ENCODE data around the gene TERB1. TPM values are rescaled to one million over a fixed set of nuclear protein-coding genes. Genes with fewer than 3 reads are reported as not detected.

The TERB1 gene
- total RNA-seq, 4 donors from 2014 or later, result 0.33 to 0.68 TPM; not detected in 2

- TF ChIP-seq, protein P1, sequence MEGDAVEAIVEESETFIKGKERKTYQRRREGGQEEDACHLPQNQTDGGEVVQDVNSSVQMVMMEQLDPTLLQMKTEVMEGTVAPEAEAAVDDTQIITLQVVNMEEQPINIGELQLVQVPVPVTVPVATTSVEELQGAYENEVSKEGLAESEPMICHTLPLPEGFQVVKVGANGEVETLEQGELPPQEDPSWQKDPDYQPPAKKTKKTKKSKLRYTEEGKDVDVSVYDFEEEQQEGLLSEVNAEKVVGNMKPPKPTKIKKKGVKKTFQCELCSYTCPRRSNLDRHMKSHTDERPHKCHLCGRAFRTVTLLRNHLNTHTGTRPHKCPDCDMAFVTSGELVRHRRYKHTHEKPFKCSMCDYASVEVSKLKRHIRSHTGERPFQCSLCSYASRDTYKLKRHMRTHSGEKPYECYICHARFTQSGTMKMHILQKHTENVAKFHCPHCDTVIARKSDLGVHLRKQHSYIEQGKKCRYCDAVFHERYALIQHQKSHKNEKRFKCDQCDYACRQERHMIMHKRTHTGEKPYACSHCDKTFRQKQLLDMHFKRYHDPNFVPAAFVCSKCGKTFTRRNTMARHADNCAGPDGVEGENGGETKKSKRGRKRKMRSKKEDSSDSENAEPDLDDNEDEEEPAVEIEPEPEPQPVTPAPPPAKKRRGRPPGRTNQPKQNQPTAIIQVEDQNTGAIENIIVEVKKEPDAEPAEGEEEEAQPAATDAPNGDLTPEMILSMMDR (IDR thresholded peaks at IDR 0.05; ENCODE audit: low read depth), result no peak
These were observed 46.6 kb downstream of the TERB1 start for GRCh38 chr16:66754819-66755218.

DNA sequence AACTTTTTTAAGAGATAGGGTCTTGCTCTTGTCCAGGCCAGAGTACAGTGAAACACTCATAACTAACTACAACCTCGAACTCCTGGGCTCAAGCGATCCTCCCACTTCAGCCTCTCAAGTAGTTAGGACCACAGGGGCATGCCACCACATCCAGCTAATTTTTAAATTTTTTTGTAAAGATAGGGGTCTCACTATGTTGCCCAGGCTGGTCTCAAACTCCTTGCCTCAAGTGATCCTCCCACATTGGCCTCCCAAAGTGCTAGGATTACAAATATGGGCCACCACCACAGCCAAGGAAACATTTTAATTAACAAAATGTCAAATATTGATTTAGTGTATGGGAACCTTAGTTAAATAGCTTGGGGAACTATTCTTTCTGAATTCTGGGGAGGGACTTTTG is 47.2 kb downstream of the TERB1 start:
- TF ChIP-seq, protein P1 (IDR thresholded peaks at IDR 0.05; ENCODE audit: low read depth), result no peak

GRCh38 chr16:66752958-66753357 is 48.4 kb downstream of the TERB1 start:
- TF ChIP-seq, protein P1 (IDR thresholded peaks at IDR 0.05; ENCODE audit: low read depth), result no peak

DNA sequence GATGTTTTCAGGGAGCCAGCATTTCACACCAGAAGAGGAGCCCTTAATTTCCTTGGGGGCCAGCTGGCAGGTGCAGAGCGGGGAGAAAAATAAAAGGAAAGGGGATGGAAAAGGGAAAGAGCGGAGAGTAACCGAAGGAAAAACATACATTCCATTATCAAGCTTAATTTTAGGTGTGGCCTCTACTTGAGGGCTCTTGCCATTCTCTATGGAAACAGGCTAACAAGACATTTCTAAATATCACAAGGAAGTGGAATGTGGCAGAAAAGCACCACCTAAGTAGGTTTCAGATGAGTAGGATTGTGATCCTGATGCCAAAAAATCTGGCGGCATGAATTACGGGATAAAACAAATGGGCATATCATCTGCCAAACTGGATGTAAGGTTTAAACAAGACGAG is 49.0 kb downstream of the TERB1 start:
- TF ChIP-seq, protein P1 (IDR thresholded peaks at IDR 0.05; ENCODE audit: low read depth), result no peak

- TF ChIP-seq, protein P1 (IDR thresholded peaks at IDR 0.05; ENCODE audit: low read depth), result no peak
These were observed 49.4 kb downstream of the TERB1 start for GRCh38 chr16:66751992-66752322.

DNA sequence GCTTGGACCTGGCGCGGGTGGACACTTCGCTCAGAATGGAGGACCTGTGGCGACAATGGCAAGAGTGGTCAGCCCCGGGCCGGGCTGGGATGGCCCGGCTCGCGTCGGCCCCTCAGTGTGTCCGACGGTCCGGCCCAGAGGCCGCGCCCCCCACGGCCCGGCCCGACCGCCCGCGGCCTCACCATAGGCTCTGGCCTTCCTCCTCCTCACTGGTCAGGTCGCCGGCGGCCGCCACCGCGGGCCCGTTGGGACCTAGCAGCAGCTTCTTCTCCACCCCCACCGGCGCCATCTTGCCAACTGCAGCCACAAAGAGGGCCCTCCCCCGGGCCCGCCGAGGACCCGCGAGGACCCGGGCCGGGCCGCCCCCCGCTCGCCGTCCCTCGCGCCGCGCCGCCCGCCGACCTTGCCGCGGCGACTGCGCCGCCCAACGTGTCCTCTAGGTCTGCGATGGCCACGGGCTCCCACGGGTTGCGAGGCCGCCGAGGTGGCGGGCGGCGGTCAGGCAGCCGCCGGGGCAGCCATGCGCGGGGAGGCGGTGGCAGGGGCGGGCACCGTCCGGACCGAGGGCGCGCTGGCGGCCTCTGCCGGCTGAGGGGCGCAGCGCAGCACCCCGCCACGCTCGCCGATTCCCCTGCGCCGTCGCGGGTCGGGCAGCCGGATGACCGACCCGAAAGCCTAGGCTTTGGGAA is 49.9 kb downstream of the TERB1 start, which contains the start of gene DYNC1LI2:
DYNC1LI2 (minus strand) TSS at position 307 of the 689 bp plus-strand sequence; CDS start at position 289, 18 bp downstream.
- TF ChIP-seq, protein P1 (IDR thresholded peaks at IDR 0.05; ENCODE audit: low read depth), result no peak

- TF ChIP-seq, protein P1 (IDR thresholded peaks at IDR 0.05; ENCODE audit: low read depth), result no peak
These were observed 50.4 kb downstream of the TERB1 start for GRCh38 chr16:66751053-66751302.

All from subcutaneous adipose tissue (tissue), 4 donors.